HG03571 (cell line): ENCODE data around the gene ZSCAN10.
A peak's percentile ranks its signal among the peaks of the same experiment; 100 is the strongest.

ENCODE experiments used
- ATAC-seq: cut with Tn5 transposase; IDR thresholded peaks from one replicate; pipeline ENCODE4 v1.9.1; 2021; ENCODE audit not compliant: unreplicated experiment

ZSCAN10 gene

GRCh38 chr16:3134338-3135125 is 35.4 kb upstream of the ZSCAN10 start, which contains the start of gene ZNF213:
ZNF213 (plus strand) TSS chr16:3135029; CDS start chr16:3137281, 2,252 bp downstream.
- ATAC-seq: peak; percentile 84

- no peak for ATAC-seq
Observed at GRCh38 chr16:3133844-3134243, 34.8 kb upstream of the ZSCAN10 start.

GRCh38 chr16:3131755-3132377 is 32.8 kb upstream of the ZSCAN10 start:
- no peak for ATAC-seq

GRCh38 chr16:3129137-3130131 is 30.3 kb upstream of the ZSCAN10 start:
- ATAC-seq: peak; percentile 43

- no peak for ATAC-seq
Observed at GRCh38 chr16:3127745-3128144, 28.7 kb upstream of the ZSCAN10 start.

GRCh38 chr16:3123986-3124886 is 25.1 kb upstream of the ZSCAN10 start:
- ATAC-seq: peak; percentile 81

- no peak for ATAC-seq
Observed at GRCh38 chr16:3122926-3123570, 24.0 kb upstream of the ZSCAN10 start.

GRCh38 chr16:3121851-3122467 is 22.9 kb upstream of the ZSCAN10 start:
- no peak for ATAC-seq

- no peak for ATAC-seq
Observed at GRCh38 chr16:3120435-3120834, 21.3 kb upstream of the ZSCAN10 start.

GRCh38 chr16:3119701-3120408 is 20.8 kb upstream of the ZSCAN10 start:
- no peak for ATAC-seq

- no peak for ATAC-seq
Observed at GRCh38 chr16:3119286-3119685, 20.2 kb upstream of the ZSCAN10 start.

- no peak for ATAC-seq
Observed at GRCh38 chr16:3118846-3119245, 19.8 kb upstream of the ZSCAN10 start.

GRCh38 chr16:3118204-3118790 is 19.2 kb upstream of the ZSCAN10 start:
- ATAC-seq: no peak

- no peak for ATAC-seq
Observed at GRCh38 chr16:3115561-3115960, 16.5 kb upstream of the ZSCAN10 start.

- ATAC-seq: no peak
Observed at GRCh38 chr16:3115003-3115402, 15.9 kb upstream of the ZSCAN10 start.

- ATAC-seq: no peak
Observed at GRCh38 chr16:3113765-3114479, 14.8 kb upstream of the ZSCAN10 start.

- ATAC-seq: no peak
Observed at GRCh38 chr16:3112881-3113574, 13.9 kb upstream of the ZSCAN10 start.
